DND-41 (cell line): ENCODE results near the gene WDR45.

Source experiments
- ATAC-seq: fragments of 200-7000 bp; cut with Tn5 transposase; 3 replicates; pipeline ENCODE4 v1.9.1; 2021; ENCODE audit warnings: low read depth; ENCODE audit not compliant: insufficient read depth
- DNase-seq: peaks from one replicate; pipeline ENCODE4 v3.0.0-alpha.2; 2020
- H2AFZ ChIP-seq: 2 replicates; pipeline ENCODE4 v1.6.0; 2012; ENCODE audit warnings: low read depth, low read length
- H3K27ac ChIP-seq: 2 replicates; pipeline ENCODE4 v1.5.1; 2012; ENCODE audit warnings: low read length, inconsistent platforms
- H3K27me3 ChIP-seq: fragments of 200-600 bp; sonication (generic); 2 replicates; pipeline ENCODE4 v1.6.0; 2012; ENCODE audit warnings: low read length, mild to moderate bottlenecking, inconsistent platforms; ENCODE audit not compliant: insufficient read depth, poor library complexity
- H3K36me3 ChIP-seq: 2 replicates; pipeline ENCODE4 v1.5.1; 2012; ENCODE audit warnings: low read length, inconsistent platforms; ENCODE audit not compliant: insufficient read depth
- H3K4me1 ChIP-seq: 2 replicates; pipeline ENCODE4 v1.5.1; 2012; ENCODE audit warnings: mild to moderate bottlenecking, low read length; ENCODE audit not compliant: insufficient read depth
- H3K4me2 ChIP-seq: 2 replicates; pipeline ENCODE4 v1.6.0; 2012; ENCODE audit warnings: mild to moderate bottlenecking, moderate library complexity, low read length, inconsistent platforms; ENCODE audit not compliant: insufficient read depth
- H3K4me3 ChIP-seq, 2 experiments: fragments of 200-600 bp in 1 of 2; shearing (Covaris generic) in 1 of 2; 2 replicates each; pipeline ENCODE4 v1.5.1; 2012 to 2016; ENCODE audit warnings: inconsistent platforms in 2 of 2, low read length in 2 of 2, mild to moderate bottlenecking in 2 of 2, low read depth in 1 of 2, moderate library complexity in 1 of 2
- H3K79me2 ChIP-seq: 2 replicates; pipeline ENCODE4 v1.6.0; 2012; ENCODE audit warnings: low read length, inconsistent platforms; ENCODE audit not compliant: insufficient read depth
- H3K9ac ChIP-seq: 2 replicates; pipeline ENCODE4 v1.6.0; 2012; ENCODE audit warnings: low read depth, mild to moderate bottlenecking, inconsistent platforms, low read length, moderate library complexity
- H3K9me3 ChIP-seq: 2 replicates; pipeline ENCODE4 v1.5.1; 2012; ENCODE audit warnings: low read length, moderate library complexity, mild to moderate bottlenecking, inconsistent platforms; ENCODE audit not compliant: insufficient read depth, severe bottlenecking
- H4K20me1 ChIP-seq: 2 replicates; pipeline ENCODE4 v1.6.0; 2012; ENCODE audit warnings: low read length; ENCODE audit not compliant: insufficient read depth
- EZH2 ChIP-seq: IDR thresholded peaks from 3 replicates; pipeline ENCODE4 v1.6.1; 2012; ENCODE audit warnings: borderline replicate concordance, low read depth, mild to moderate bottlenecking, moderate library complexity, low read length, inconsistent platforms; ENCODE audit not compliant: severe bottlenecking
- TF ChIP-seq, protein P1 (sequence below): IDR thresholded peaks from 2 replicates; pipeline ENCODE4 v1.5.1; 2012; ENCODE audit warnings: borderline replicate concordance, low read length, moderate library complexity, mild to moderate bottlenecking; ENCODE audit not compliant: poor library complexity, severe bottlenecking; ENCODE audit errors: extremely low read depth

The WDR45 gene

DNA sequence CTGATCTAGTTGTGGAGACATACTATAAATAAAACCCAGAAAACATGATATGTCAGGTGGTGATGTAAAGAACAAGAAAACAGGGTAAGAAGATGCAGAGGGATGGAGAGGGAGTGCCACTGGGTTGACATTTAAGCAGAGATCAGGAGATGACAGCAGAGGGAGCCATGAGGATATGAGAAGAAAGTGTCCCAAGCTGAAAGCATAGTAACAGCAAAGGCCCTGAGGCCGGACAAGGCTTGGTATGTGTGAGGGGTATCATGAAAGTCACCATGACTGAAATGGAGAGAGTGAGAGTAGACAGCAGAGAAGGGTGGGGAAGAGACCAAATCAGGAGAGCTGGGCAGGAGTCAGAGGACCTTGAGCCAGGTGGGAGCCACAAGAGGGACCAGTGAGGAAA lies 40.4 kb upstream of the WDR45 start:
- H3K4me1 ChIP-seq = peaks cover 24% of the 10 kb centered on the region
- DNase-seq (no peak), ATAC-seq (no peak)
- no peak overlapping the region for H3K9ac ChIP-seq
- H3K4me2 ChIP-seq = no peak overlapping the region
- no peak overlapping the region for H3K4me3 ChIP-seq
- peaks cover 29% of the 10 kb centered on the region for H3K79me2 ChIP-seq
- no peaks in the 10 kb centered on the region for H4K20me1 ChIP-seq
- peaks cover 57% of the 10 kb centered on the region for H3K36me3 ChIP-seq
- H3K9me3 ChIP-seq = no peaks in the 10 kb centered on the region
- H3K27ac ChIP-seq = no peak overlapping the region
- no peak for TF ChIP-seq EZH2
- TF ChIP-seq, protein P1, sequence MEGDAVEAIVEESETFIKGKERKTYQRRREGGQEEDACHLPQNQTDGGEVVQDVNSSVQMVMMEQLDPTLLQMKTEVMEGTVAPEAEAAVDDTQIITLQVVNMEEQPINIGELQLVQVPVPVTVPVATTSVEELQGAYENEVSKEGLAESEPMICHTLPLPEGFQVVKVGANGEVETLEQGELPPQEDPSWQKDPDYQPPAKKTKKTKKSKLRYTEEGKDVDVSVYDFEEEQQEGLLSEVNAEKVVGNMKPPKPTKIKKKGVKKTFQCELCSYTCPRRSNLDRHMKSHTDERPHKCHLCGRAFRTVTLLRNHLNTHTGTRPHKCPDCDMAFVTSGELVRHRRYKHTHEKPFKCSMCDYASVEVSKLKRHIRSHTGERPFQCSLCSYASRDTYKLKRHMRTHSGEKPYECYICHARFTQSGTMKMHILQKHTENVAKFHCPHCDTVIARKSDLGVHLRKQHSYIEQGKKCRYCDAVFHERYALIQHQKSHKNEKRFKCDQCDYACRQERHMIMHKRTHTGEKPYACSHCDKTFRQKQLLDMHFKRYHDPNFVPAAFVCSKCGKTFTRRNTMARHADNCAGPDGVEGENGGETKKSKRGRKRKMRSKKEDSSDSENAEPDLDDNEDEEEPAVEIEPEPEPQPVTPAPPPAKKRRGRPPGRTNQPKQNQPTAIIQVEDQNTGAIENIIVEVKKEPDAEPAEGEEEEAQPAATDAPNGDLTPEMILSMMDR = no peak
- no peaks in the 10 kb centered on the region for H3K27me3 ChIP-seq
- no peak overlapping the region for H2AFZ ChIP-seq

DNA sequence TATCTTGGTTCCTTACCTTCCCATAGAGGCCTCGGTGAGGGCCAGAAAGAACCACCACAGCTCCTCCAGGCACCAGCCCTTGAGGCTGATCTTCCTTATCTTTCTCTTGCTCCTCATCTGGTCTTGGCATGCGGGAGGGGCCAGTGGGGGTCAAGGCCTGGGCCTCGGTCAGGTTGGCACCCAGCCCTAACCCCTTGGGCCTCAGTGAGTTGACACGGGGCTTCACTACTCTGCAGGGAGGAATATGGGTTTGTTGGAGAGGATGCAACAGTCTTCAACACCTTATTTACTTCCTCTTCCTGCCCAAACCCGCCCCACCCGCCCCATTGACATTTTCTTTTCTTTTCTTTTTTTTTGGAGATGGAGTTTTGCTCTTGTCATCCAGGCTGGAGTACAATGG lies 37.9 kb upstream of the WDR45 start:
- ATAC-seq = no peak
- no peaks in the 10 kb centered on the region for H3K9me3 ChIP-seq
- TF ChIP-seq, protein P1 = no peak
- TF ChIP-seq EZH2 = no peak

DNA sequence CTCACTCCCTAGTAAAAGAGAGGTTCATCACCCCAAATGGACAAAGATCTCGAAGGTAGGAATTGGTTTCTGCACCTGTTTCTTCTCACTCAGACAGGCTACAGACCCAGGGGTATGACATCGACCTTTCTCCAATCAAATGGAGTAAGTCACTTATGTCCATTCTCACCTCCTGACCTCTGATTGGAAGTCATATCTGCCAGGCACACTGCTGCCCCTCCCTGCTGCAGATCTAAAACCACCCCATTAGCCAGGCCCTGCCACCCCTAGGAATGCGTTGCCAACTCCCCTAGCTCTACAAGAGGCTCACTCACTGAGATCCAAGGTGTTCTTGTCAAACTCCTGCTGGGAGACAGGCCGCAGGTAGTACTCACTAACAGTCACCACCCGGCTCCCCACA lies 37.0 kb upstream of the WDR45 start:
- H3K4me2 ChIP-seq = no peak overlapping the region
- no peaks in the 10 kb centered on the region for H3K27me3 ChIP-seq
- H4K20me1 ChIP-seq = no peaks in the 10 kb centered on the region
- ATAC-seq (no peak), DNase-seq (no peak)
- no peak overlapping the region for H3K4me3 ChIP-seq
- no peak overlapping the region for H2AFZ ChIP-seq
- peaks cover 76% of the 10 kb centered on the region for H3K36me3 ChIP-seq
- H3K27ac ChIP-seq = no peak overlapping the region
- H3K79me2 ChIP-seq = peaks cover 8% of the 10 kb centered on the region
- no peaks in the 10 kb centered on the region for H3K9me3 ChIP-seq
- H3K9ac ChIP-seq = no peak overlapping the region
- peaks cover 4% of the 10 kb centered on the region for H3K4me1 ChIP-seq
- no peak for TF ChIP-seq EZH2
- TF ChIP-seq, protein P1 = no peak

More for the DNA sequence above, 37.9 kb upstream of the WDR45 start:
- H3K4me1 ChIP-seq = peaks cover 12% of the 10 kb centered on the region
- no peak overlapping the region for H3K4me3 ChIP-seq
- no peak overlapping the region for H3K9ac ChIP-seq
- peaks cover 76% of the 10 kb centered on the region for H3K36me3 ChIP-seq
- H2AFZ ChIP-seq = no peak overlapping the region
- no peaks in the 10 kb centered on the region for H3K27me3 ChIP-seq
- DNase-seq = no peak
- H3K27ac ChIP-seq = no peak overlapping the region
- H3K79me2 ChIP-seq = peaks cover 16% of the 10 kb centered on the region
- H4K20me1 ChIP-seq = no peaks in the 10 kb centered on the region
- H3K4me2 ChIP-seq = no peak overlapping the region

DNA sequence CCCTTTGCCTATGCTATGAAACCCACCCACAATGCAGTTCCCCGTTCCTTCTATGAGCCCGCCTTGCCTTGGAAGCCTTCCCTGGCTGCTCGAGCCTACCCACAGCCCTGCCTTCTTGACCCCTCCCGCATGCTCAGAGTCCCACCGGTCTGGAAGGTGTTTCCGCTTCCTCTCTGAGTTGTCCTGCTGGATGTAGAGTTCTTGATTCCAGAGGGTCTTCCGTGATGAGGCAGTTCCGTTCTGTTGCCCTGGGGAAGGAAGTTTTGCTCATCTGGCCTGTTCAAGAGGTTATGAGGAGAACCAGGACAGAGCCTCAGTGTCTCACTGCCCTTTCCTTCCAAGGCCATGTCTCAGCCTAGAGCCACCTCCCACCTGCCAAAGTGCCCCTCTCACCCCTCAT lies 36.4 kb upstream of the WDR45 start:
- Histone ChIP-seq H3K27me3 (no peaks in the 10 kb centered on the region), H3K9ac (no peak overlapping the region), H3K4me2 (no peak overlapping the region), H3K36me3 (peaks cover 72% of the 10 kb centered on the region), H3K27ac (no peak overlapping the region), H2AFZ (no peak overlapping the region), H3K4me3 (no peak overlapping the region), H3K79me2 (peaks cover 4% of the 10 kb centered on the region), H3K4me1 (no peaks in the 10 kb centered on the region), H4K20me1 (no peaks in the 10 kb centered on the region), H3K9me3 (no peaks in the 10 kb centered on the region)
- no peak for DNase-seq
- no peak for ATAC-seq
- TF ChIP-seq, protein P1 = no peak
- no peak for TF ChIP-seq EZH2
